Measurements from ENCODE around the gene SLC46A1. TPM values are rescaled to one million over a fixed set of nuclear protein-coding genes. Genes with fewer than 3 reads are reported as not detected.

The SLC46A1 gene
- total and polyA plus RNA-seq, 9 of the 15 experiments (the other 6 are each of a cell fraction or from before 2014, with no cell fraction given), result 0.24 to 5.5 (median 3.1) TPM

DNA sequence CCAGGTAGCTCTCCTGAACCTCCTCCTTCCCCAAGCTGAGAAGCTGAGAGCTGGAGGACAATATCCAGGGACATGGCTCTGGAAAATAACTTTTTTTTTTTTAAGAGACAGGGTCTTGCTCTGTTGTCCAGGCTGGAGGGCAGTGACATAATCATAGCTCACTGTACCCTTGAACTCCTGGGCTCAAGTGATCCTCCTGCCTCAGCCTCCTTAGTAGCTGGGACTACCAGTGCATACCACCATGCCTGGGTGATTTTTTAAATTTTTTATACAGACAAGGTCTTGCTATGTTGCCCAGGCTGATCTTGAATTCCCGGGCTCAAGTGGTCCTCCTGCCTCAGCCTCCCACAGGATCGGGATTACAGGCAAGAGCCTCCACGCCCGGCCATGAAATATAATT, 6.2 kb downstream of the SLC46A1 start:
- H3K4me2 ChIP-seq (ENCODE audit: insufficient read depth, low read length), result no peak overlapping the region
- in situ Hi-C loops (cut with MboI), result no loop called here
- H3K4me1 ChIP-seq (replicated peaks in 1 of 2; ENCODE audit: control insufficient read depth in 2 of 2, insufficient read depth in 2 of 2, low read length in 2 of 2), result peaks cover 0 to 4% of the 10 kb centered on the region in 2 experiments; a peak in 3 of 5 replicates
- intact Hi-C loops (cut with micrococcal nuclease), result no loop called here
- H3K9ac ChIP-seq (ENCODE audit: insufficient read depth in 1 of 2, low read depth in 2 of 2, low read length in 2 of 2), result no peak overlapping the region
- BruUV-seq (replicated peaks), result no TSS peak
- H4K20me1 ChIP-seq (replicated peaks; ENCODE audit: control insufficient read depth, insufficient read depth, low read length), result 0 out of 2 replicates have a peak, but pooled peaks cover 8% of the 10 kb centered on the region
- H3K79me2 ChIP-seq (ENCODE audit: control insufficient read depth, insufficient read depth, low read length), result no peaks in the 10 kb centered on the region
- POLR2A ChIA-PET, result interaction anchor here (0.6 to 1.5 kb wide), 4 partner anchors 11 to 152 kb away, joined by 3 to 6 read pairs (median 4); no protein-coding TSS in a partner anchor
- CTCF ChIA-PET (ENCODE audit: low intra/inter-chr PET ratio), result no interaction called here
- WGBS (ENCODE audit: insufficient coverage, low coverage, missing lambda C conversion rate), result 40% methylated on average over 4 of the region's 4 CpGs
- H3K36me3 ChIP-seq (ENCODE audit: control insufficient read depth, insufficient read depth, low read length), result peaks cover 14% of the 10 kb centered on the region; the same call in 1 of the 3 replicates
- TF ChIP-seq RAD21 (CRISPR knock-in tag; conservative IDR thresholded peaks at IDR 0.05 in 1 of 2, IDR thresholded peaks at IDR 0.05 in 1 of 2), result no peak
- TF ChIP-seq, protein P1, sequence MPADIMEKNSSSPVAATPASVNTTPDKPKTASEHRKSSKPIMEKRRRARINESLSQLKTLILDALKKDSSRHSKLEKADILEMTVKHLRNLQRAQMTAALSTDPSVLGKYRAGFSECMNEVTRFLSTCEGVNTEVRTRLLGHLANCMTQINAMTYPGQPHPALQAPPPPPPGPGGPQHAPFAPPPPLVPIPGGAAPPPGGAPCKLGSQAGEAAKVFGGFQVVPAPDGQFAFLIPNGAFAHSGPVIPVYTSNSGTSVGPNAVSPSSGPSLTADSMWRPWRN (IDR thresholded peaks at IDR 0.05; ENCODE audit: low read depth), result no peak
- TF ChIP-seq SMARCC2 (IDR thresholded peaks at IDR 0.05; ENCODE audit: low read depth), result no peak
- no peak overlapping the region for H3K27ac ChIP-seq (ENCODE audit: extremely low read depth, low read depth, low read length)
- H3K27me3 ChIP-seq (ENCODE audit: control insufficient read depth in 2 of 2, insufficient read depth in 2 of 2, low read length in 2 of 2), result no peaks in the 10 kb centered on the region
- no peak for DNase-seq (ENCODE audit: extremely low read depth in 1 of 4, low spot score in 3 of 4)
- FAIRE-seq, result no peak
- ATAC-seq, result no peak
- no peak overlapping the region for H2AFZ ChIP-seq (ENCODE audit: low read depth, low read length)
- peaks cover 3% of the 10 kb centered on the region for H3K9me1 ChIP-seq (ENCODE audit: control insufficient read depth, insufficient read depth, low read length)
- no peaks in the 10 kb centered on the region for H3K9me3 ChIP-seq (replicated peaks; ENCODE audit: control insufficient read depth, insufficient read depth, low read depth, low read length)
- H3K4me3 ChIP-seq, result no peak overlapping the region

Measured in K562 (cell line).